HCT116 (cell line): ENCODE data around the gene STON2. TPM values are rescaled to one million over a fixed set of nuclear protein-coding genes. Genes with fewer than 3 reads are reported as not detected.

ENCODE experiments used
- ATAC-seq: fragments of 200-7000 bp; cut with Tn5 transposase; 2 replicates; pipeline ENCODE4 v1.9.1; 2020; ENCODE audit warnings: mild to moderate bottlenecking, moderate library complexity
- BruUV-seq: library from RNA; stranded (reverse); fragments of 400-500 nt; replicated peaks from 2 replicates; lab custom pipeline; 2021; lab: Mats Ljungman, UMichigan
- CTCF ChIA-PET: fragments of 300-600 bp; sonication (Branson Sonifier 250); formaldehyde crosslinking; loops from one replicate; lab custom pipeline; 2021; ENCODE audit warnings: antibody characterized with exemption; lab: Charles Lee
- POLR2A ChIA-PET: fragments of 300-600, 350-600 bp; sonication (Branson Sonifier 250); formaldehyde crosslinking; loops from one replicate; lab custom pipeline; 2021; ENCODE audit warnings: antibody characterized with exemption; lab: Charles Lee
- RAD21 ChIA-PET, 2 experiments: fragments of 300-600 bp; sonication (Branson Sonifier 250); formaldehyde crosslinking; loops; one replicate each; lab custom pipeline; 2023; ENCODE audit warnings: low total read pairs in 2 of 2; ENCODE audit not compliant: uncharacterized antibody in 2 of 2, unreplicated experiment in 2 of 2, low non-redundant PET in 1 of 2; lab: Charles Lee
- DNase-seq: peaks from one replicate; pipeline ENCODE4 v3.0.0-alpha.2; 2010; ENCODE audit warnings: low read depth, low spot score
- H2AFZ ChIP-seq: fragments of 200-600 bp; shearing (Covaris generic), sonication (generic); 2 replicates; pipeline ENCODE4 v1.6.1; 2017; ENCODE audit warnings: low read depth, mixed run types, mixed read lengths, antibody characterized with exemption, low read length; ENCODE audit not compliant: poor library complexity, severe bottlenecking
- H3K27ac ChIP-seq: 2 replicates; pipeline ENCODE4 v1.5.1; 2012; ENCODE audit warnings: low read depth, low read length
- H3K27me3 ChIP-seq: fragments of 200-600 bp; sonication (generic); 2 replicates; pipeline ENCODE4 v1.6.1; 2016; ENCODE audit warnings: mixed run types, low read length, mixed read lengths; ENCODE audit not compliant: insufficient read depth
- H3K36me3 ChIP-seq, 2 experiments: fragments of 200-500 bp in 1 of 2; fragments of 200-600 bp in 1 of 2; sonication (Bioruptor generic) in 1 of 2; sonication (generic) in 1 of 2; 2 replicates each; pipeline versions ENCODE4 v1.5.1 to v1.6.1; 2014 to 2016; ENCODE audit warnings: low read length in 2 of 2, inconsistent platforms in 1 of 2, mixed read lengths in 1 of 2, mixed run types in 1 of 2; ENCODE audit not compliant: insufficient read depth in 2 of 2, control insufficient read depth in 1 of 2
- H3K4me1 ChIP-seq, 2 experiments: fragments of 200-600 bp in 1 of 2; sonication (generic) in 1 of 2; 2 replicates each; pipeline versions ENCODE4 v1.5.1 to v1.6.1; 2012 to 2017; ENCODE audit warnings: low read length in 2 of 2, inconsistent platforms in 1 of 2, mild to moderate bottlenecking in 1 of 2, mixed read lengths in 1 of 2, mixed run types in 1 of 2, moderate library complexity in 1 of 2; ENCODE audit not compliant: insufficient read depth in 2 of 2, control insufficient read depth in 1 of 2
- H3K4me2 ChIP-seq: fragments of 200-600 bp; sonication (generic); 2 replicates; pipeline ENCODE4 v1.6.1; 2017; ENCODE audit warnings: mixed run types, low read length, mixed read lengths
- H3K4me3 ChIP-seq, 2 experiments: fragments of 200-600 bp in 1 of 2; sonication (generic) in 1 of 2; replicated peaks in 1 of 2; 2 replicates each; pipeline ENCODE4 v1.5.1; 2011 to 2016; ENCODE audit warnings: low read length in 2 of 2, control low read depth in 1 of 2, low read depth in 1 of 2, mild to moderate bottlenecking in 1 of 2, mixed read lengths in 1 of 2, mixed run types in 1 of 2
- H3K79me2 ChIP-seq: fragments of 200-600 bp; sonication (generic); 2 replicates; pipeline ENCODE4 v1.6.1; 2017; ENCODE audit warnings: mild to moderate bottlenecking, mixed run types, low read length, moderate library complexity, mixed read lengths; ENCODE audit not compliant: insufficient read depth
- H3K9ac ChIP-seq: fragments of 200-600 bp; sonication (generic); 2 replicates; pipeline ENCODE4 v1.6.1; 2016; ENCODE audit warnings: low read length, mixed read lengths
- H3K9me2 ChIP-seq: fragments of 200-600 bp; sonication (generic), shearing (Covaris generic); 2 replicates; pipeline ENCODE4 v1.6.1; 2017; ENCODE audit warnings: mixed run types, mild to moderate bottlenecking, moderate library complexity; ENCODE audit not compliant: insufficient read depth
- H3K9me3 ChIP-seq, 2 experiments: fragments of 200-500 bp in 1 of 2; fragments of 200-600 bp in 1 of 2; sonication (Bioruptor generic) in 1 of 2; sonication (generic) in 1 of 2; 2 replicates each; pipeline ENCODE4 v1.6.1; 2014 to 2017; ENCODE audit warnings: low read length in 2 of 2, mixed read lengths in 2 of 2, inconsistent platforms in 1 of 2, low read depth in 1 of 2, mild to moderate bottlenecking in 1 of 2, mixed run types in 1 of 2, moderate library complexity in 1 of 2; ENCODE audit not compliant: control insufficient read depth in 1 of 2, insufficient read depth in 1 of 2
- H4K20me1 ChIP-seq: fragments of 200-600 bp; sonication (generic), shearing (Covaris generic); 2 replicates; pipeline ENCODE4 v1.6.1; 2017; ENCODE audit warnings: mixed run types, mild to moderate bottlenecking, moderate library complexity; ENCODE audit not compliant: insufficient read depth
- ATF3 ChIP-seq: IDR thresholded peaks from 2 replicates; pipeline ENCODE4 v1.6.1; 2012
- CEBPB ChIP-seq: IDR thresholded peaks from 2 replicates; pipeline ENCODE4 v1.6.1; 2012; ENCODE audit warnings: low read depth
- EGR1 ChIP-seq: IDR thresholded peaks from 2 replicates; pipeline ENCODE4 v1.6.1; 2012; ENCODE audit warnings: low read depth
- ELF1 ChIP-seq: IDR thresholded peaks from 2 replicates; pipeline ENCODE4 v1.6.1; 2012; ENCODE audit warnings: low read depth, borderline replicate concordance
- EZH2 ChIP-seq: fragments of 200-600 bp; sonication (generic); IDR thresholded peaks from 2 replicates; pipeline ENCODE4 v1.6.1; 2017; ENCODE audit warnings: antibody characterized with exemption, mixed run types
- EZH2phosphoT487 ChIP-seq: fragments of 200-600 bp; IDR thresholded peaks from 2 replicates; pipeline ENCODE4 v1.6.1; 2018; ENCODE audit warnings: antibody characterized with exemption, borderline replicate concordance
- FOSL1 ChIP-seq: IDR thresholded peaks from 2 replicates; pipeline ENCODE4 v1.6.1; 2012; ENCODE audit warnings: low read depth
- JUND ChIP-seq: IDR thresholded peaks from 2 replicates; pipeline ENCODE4 v1.6.1; 2012
- POLR2A ChIP-seq: IDR thresholded peaks from 2 replicates; pipeline ENCODE4 v1.7.0; 2011; ENCODE audit warnings: borderline replicate concordance; ENCODE audit not compliant: insufficient read depth, insufficient read length; ENCODE audit errors: extremely low read depth
- POLR2AphosphoS5 ChIP-seq: IDR thresholded peaks from 2 replicates; pipeline ENCODE4 v1.6.1; 2011; ENCODE audit warnings: mild to moderate bottlenecking, low read depth, low read length, moderate library complexity
- RAD21 ChIP-seq: IDR thresholded peaks from 2 replicates; pipeline ENCODE4 v1.6.1; 2012; ENCODE audit warnings: low read depth, mild to moderate bottlenecking
- REST ChIP-seq: IDR thresholded peaks from 2 replicates; pipeline ENCODE4 v1.6.1; 2012; ENCODE audit warnings: low read depth
- SRF ChIP-seq: IDR thresholded peaks from 2 replicates; pipeline ENCODE4 v1.6.1; 2012; ENCODE audit warnings: low read depth
- YY1 ChIP-seq: IDR thresholded peaks from 2 replicates; pipeline ENCODE4 v1.6.1; 2011; ENCODE audit warnings: low read length, low read depth, moderate library complexity, mild to moderate bottlenecking; ENCODE audit not compliant: insufficient replicate concordance; ENCODE audit errors: extremely low read depth
- ZFX ChIP-seq: fragments of 450-650 bp; IDR thresholded peaks from 2 replicates; pipeline ENCODE4 v1.6.1; 2017
- intact Hi-C: fragments of 100-400 bp; cut with micrococcal nuclease; formaldehyde crosslinking; loops from 2 replicates; pipeline ENCODE4 v1.10.0; 2022
- total RNA-seq: library from RNA; stranded (reverse); gene quantifications from one replicate; pipeline ENCODE4 v1.2.1, GENCODE V29; 2021; ENCODE audit not compliant: unreplicated experiment

Gene STON2
- total RNA-seq, 1 experiment from 2014 or later = 4.1 TPM

GRCh38 chr14:81236138-81236537, 164.0 kb downstream of the STON2 start:
- Histone ChIP-seq H3K4me2 (no peak overlapping the region), H4K20me1 (no peaks in the 10 kb centered on the region), H3K4me1 (peaks cover 0 to 3% of the 10 kb centered on the region in 2 experiments; a peak in 1 of 4 replicates), H3K9me3 (no peaks in the 10 kb centered on the region), H3K27ac (no peak overlapping the region), H3K27me3 (no peaks in the 10 kb centered on the region), H3K4me3 (no peak overlapping the region), H3K36me3 (no peaks in the 10 kb centered on the region), H3K9ac (no peak overlapping the region), H3K79me2 (no peaks in the 10 kb centered on the region), H3K9me2 (no peaks in the 10 kb centered on the region), H2AFZ (no peak overlapping the region)
- intact Hi-C loops = no loop called here
- POLR2A ChIA-PET = no interaction called here
- CTCF ChIA-PET = no interaction called here
- DNase-seq (no peak), ATAC-seq (no peak)
- RAD21 ChIA-PET = no interaction called here
- no TSS peak for BruUV-seq
- no peak for TF ChIP-seq FOSL1
- no peak for TF ChIP-seq REST
- no peak for TF ChIP-seq EGR1
- TF ChIP-seq RAD21 = no peak
- TF ChIP-seq EZH2 = no peak
- TF ChIP-seq YY1 = no peak
- no peak for TF ChIP-seq POLR2AphosphoS5
- TF ChIP-seq JUND = no peak
- no peak for TF ChIP-seq ATF3
- no peak for TF ChIP-seq EZH2phosphoT487
- TF ChIP-seq SRF = no peak
- TF ChIP-seq CEBPB = no peak
- no peak for TF ChIP-seq ZFX
- TF ChIP-seq ELF1 = no peak
- no peak for TF ChIP-seq POLR2A
